Femur (tissue), 1 donor: ENCODE measurements around the gene RRP1B.
"Not testable (repeated sequence)": the region's sequence is repeated elsewhere in the genome, so short reads cannot be mapped to it uniquely, and the experiment has no call there.

ENCODE experiments used
- DNase-seq: peaks from one replicate; pipeline ENCODE4 v3.0.0-alpha.2; 2017

Gene RRP1B

GRCh38 chr21:43676391-43676790, 17.0 kb downstream of the RRP1B start:
- DNase-seq = no peak

GRCh38 chr21:43679951-43680350, 20.6 kb downstream of the RRP1B start:
- no peak for DNase-seq

DNA sequence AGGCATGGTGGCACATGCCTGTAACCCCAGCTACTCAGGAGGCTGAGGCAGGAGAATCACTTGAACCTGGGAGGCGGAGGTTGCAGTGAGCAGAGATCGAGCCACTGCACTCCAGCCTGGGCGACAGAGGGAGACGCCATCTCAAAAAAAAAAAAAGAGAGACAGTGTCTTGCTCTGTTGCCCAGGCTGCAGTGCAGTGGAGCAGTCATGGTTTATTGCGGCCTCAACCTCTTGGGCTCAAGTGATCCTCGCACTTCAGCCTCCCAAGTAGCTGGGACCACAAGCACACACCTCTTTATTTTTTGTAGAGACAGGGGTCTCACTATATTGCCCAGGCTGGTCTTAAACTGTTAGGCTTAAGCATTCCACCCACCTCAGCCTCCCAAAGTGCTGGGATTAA, 21.1 kb downstream of the RRP1B start:
- not testable (repeated sequence) for DNase-seq

GRCh38 chr21:43681650-43682049, 22.3 kb downstream of the RRP1B start:
- no peak for DNase-seq

DNA sequence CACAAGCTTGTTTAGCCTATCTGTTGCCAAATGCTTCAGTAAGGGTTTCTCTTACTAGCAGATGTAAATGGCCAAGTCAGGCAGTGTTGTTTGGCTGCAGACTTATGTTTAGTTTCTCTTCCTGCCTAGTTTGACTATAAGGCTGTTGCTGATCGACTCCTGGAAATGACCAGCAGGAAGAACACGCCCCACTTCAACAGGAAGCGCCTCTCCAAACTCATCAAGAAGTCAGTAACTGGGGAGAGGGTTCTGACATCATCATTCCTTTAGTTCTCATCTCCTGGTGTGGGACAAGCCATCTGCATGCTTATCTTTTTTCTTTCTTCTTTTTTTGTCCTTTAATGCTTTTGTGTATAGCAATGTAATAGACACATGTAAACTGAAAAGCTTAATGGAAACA, 25.1 kb downstream of the RRP1B start:
- DNase-seq = no peak

DNA sequence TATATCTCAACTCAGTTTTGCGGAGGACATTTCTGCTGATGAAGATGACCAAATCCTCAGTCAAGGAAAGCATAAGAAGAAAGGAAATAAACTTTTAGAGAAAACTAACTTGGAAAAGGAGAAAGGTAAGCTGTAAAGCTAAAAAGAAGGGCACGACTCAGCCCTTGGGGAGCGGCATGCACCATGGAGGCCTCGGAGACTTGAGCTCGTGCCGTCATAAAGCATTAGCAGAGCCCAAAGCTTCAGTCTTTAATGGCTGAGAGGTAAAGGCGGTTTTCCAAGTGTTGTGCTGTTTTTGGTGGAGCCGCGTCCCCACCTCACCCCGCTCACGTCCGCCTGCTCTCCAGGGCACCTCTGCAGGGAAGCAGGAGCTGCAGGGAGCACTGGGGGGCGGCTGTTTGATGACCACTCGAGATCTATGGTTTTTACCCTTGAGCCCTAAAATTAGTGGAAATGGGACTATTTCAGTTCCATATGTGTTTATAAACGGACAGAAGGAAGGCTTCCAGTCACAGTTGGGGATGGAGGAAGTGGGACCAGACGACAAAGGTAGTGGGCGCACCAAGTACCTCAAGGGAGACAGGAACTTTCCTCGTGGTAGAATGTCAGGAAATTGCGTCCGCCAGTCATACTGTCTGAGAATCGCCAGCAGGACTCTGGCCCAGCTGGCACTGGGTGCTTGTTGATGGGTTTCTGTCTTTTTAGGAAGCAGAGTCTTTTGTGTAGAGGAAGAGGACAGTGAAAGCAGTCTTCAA, 27.6 kb downstream of the RRP1B start:
- no peak for DNase-seq

DNA sequence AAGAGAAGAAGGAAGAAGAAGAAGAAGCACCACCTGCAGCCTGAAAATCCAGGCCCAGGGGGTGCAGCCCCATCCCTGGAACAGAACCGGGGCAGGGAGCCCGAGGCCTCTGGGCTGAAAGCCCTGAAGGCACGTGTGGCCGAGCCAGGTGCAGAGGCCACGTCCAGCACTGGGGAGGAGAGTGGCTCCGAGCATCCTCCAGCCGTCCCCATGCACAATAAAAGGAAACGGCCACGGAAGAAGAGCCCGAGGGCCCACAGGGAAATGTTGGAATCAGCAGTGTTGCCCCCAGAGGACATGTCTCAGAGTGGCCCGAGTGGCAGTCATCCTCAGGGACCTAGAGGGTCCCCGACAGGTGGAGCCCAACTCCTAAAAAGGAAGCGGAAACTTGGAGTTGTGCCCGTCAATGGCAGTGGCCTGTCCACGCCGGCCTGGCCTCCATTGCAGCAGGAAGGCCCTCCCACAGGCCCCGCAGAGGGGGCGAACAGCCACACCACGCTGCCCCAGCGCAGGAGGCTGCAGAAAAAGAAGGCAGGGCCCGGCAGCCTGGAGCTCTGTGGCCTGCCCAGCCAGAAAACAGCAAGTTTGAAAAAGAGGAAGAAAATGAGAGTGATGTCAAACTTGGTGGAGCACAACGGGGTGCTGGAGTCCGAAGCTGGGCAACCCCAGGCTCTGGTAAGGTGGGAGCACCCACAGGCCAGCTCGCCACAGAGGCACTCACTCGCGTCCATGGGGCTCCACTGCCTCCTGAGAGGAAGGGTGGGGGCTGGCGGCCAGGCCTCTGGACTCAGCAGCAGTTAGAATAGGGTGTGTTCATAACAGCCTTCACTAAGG, 28.4 kb downstream of the RRP1B start:
- DNase-seq = no peak

- no peak for DNase-seq
Observed at GRCh38 chr21:43688906-43689305, 29.5 kb downstream of the RRP1B start.

GRCh38 chr21:43689556-43690337, 30.4 kb downstream of the RRP1B start:
- DNase-seq = no peak

DNA sequence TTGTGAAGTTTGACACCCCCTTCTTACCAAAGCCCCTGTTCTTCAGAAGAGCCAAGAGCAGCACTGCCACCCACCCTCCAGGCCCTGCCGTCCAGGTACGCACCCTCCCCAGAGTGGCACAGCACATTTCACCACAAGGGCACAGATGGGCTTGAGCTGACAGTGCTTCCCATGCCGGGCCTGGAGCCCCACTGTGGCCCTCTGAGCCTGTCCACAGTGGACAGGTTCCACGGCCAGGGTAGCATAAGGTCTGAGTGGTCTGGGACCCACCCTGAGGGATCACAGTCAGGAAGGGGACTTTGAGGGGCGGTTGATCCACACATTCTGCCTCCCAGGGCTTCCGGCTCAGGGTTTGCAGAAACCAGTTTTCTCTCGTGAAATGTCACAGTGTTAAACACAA, 31.0 kb downstream of the RRP1B start:
- no peak for DNase-seq

DNA sequence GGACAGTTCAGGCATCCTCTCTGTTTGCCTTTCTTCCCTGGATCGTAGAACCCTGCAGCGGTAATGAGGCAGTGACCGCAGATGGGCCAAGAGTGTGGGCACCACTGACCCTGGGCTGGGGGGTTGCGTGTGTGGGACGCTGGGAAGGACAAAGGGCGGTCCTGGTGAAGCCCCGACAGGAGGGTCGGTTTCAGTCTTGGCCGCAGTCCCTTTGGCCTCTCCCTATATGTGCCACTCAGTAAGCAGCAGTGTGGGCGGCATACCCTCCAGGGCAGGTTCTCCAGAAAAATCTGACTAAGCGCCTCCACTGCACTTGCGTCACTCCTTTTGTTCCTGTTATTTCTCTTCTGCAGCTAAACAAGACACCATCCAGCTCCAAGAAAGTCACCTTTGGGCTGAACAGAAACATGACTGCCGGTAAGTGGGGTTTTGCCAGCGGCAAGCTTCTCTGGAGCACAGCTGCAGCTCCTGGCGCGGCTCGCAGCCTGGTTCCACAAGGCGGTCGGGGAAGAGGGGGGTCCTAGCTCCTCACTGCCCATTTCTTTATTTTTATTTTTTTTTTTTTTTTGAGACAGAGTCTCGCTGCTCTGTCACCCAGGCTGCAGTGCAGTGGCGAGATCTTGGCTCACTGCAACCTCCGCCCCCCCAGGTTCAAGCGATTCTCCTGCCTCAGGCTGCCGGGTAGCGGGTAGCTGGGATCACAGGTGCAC, 31.9 kb downstream of the RRP1B start:
- DNase-seq = no peak

DNA sequence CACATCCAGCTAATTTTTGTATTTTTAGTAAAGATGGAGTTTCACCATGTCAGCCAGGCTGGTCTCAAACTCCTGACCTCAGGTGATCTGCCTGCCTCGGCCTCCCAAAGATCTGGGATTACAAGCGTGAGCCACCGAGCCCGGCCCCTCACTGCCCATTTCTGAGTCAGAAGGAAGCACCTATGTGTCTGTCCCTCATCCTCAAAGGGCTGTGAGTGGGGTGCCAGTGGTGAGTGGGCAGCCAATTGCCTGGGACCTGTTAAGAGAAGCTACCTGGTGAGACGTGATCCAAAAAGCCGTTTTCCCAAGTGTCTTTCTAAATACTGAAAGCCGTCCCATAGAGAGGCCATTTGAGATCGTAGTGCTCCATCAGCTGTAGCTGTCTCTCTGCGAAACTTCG, 32.4 kb downstream of the RRP1B start:
- no peak for DNase-seq

- DNase-seq = no peak
Observed at GRCh38 chr21:43692949-43693348, 33.6 kb downstream of the RRP1B start.

GRCh38 chr21:43693981-43694380, 34.6 kb downstream of the RRP1B start:
- DNase-seq = no peak

GRCh38 chr21:43694437-43695079, 35.2 kb downstream of the RRP1B start:
- no peak for DNase-seq

- no peak for DNase-seq
Observed at GRCh38 chr21:43696214-43696613, 36.9 kb downstream of the RRP1B start.

DNA sequence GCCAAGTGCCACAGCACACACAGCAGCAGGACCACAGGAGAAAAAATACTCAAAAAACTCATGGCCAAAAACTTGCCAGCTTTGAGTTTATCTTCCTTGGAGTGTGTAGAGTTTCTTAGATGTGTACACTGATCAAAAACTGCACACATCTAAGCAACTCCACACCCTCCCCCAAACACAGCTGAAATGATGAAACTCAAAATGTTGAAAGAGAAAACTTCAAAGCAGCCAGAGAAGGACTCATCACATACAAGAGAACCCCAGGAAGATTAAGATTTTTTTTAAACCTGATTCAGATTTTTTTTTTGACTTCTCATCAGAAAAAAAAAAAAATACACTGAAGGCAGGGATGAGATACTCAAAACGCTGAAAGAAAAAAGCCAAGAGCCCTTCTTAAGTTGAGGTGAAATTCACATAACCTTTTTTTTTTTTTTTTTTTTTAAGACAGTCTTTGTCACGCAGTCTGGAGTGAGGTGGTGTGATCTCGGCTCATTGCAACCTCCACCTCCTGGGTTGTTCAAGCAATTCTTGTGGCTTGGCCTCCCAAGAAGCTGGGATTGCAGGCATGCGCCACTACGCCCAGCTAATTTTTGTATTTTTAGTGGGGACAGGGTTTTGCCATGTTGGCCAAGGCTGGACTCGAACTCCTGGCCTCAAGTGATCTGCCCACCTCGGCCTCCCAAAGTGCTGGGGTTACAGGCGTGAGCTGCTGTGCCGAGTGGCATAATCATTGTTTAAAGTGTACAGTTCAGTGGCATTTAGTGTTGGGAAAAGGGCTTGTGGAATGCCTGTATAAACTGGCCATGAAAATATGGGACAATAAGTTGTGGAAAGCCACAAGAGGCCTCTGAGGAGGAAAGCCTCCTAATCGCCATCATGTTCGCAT, 38.6 kb downstream of the RRP1B start:
- no peak for DNase-seq

GRCh38 chr21:43699492-43699777, 40.1 kb downstream of the RRP1B start:
- DNase-seq = not testable (repeated sequence)

GRCh38 chr21:43699933-43700599, 40.7 kb downstream of the RRP1B start:
- no peak for DNase-seq

GRCh38 chr21:43701936-43702784, 42.8 kb downstream of the RRP1B start:
- DNase-seq = no peak
